Stimulated activated CD8-positive, alpha-beta memory T cell treated with anti-CD3 and anti-CD28 coated beads, Interleukin-7, amount 100 ng/mL, for 24 hours (primary cell): ENCODE results near the gene SEPTIN5.
A peak's percentile ranks its signal among the peaks of the same experiment; 100 is the strongest.

Experiments used
- DNase-seq: peaks from one replicate; pipeline ENCODE4 v3.0.0-alpha.2; 2020; ENCODE audit warnings: low read depth

Gene SEPTIN5

GRCh38 chr22:19705181-19705934 is 8.9 kb upstream of the SEPTIN5 start:
- DNase-seq = no peak

GRCh38 chr22:19706661-19707151 is 7.6 kb upstream of the SEPTIN5 start:
- DNase-seq = no peak

- no peak for DNase-seq
These were observed 6.7 kb upstream of the SEPTIN5 start for GRCh38 chr22:19707347-19708290.

GRCh38 chr22:19708321-19709011 is 5.8 kb upstream of the SEPTIN5 start:
- no peak for DNase-seq

- no peak for DNase-seq
These were observed 5.1 kb upstream of the SEPTIN5 start for GRCh38 chr22:19709063-19709769.

GRCh38 chr22:19710020-19710768 is 4.1 kb upstream of the SEPTIN5 start:
- DNase-seq = no peak

GRCh38 chr22:19710769-19711106 is 3.6 kb upstream of the SEPTIN5 start:
- DNase-seq = no peak

- DNase-seq = no peak
These were observed 1.1 kb upstream of the SEPTIN5 start for GRCh38 chr22:19713245-19713644.

GRCh38 chr22:19713650-19714311 is 522 bp upstream of the SEPTIN5 start:
- DNase-seq = no peak

- no peak for DNase-seq
These were observed 1.1 kb downstream of the SEPTIN5 start for GRCh38 chr22:19715188-19715930.

- DNase-seq = no peak
These were observed 1.9 kb downstream of the SEPTIN5 start for GRCh38 chr22:19716041-19716828.

- DNase-seq = no peak
These were observed 2.5 kb downstream of the SEPTIN5 start for GRCh38 chr22:19716829-19717105.

- DNase-seq = no peak
These were observed 2.9 kb downstream of the SEPTIN5 start for GRCh38 chr22:19717181-19717580.

GRCh38 chr22:19717691-19718455 is 3.6 kb downstream of the SEPTIN5 start:
- peak; percentile 62 for DNase-seq

GRCh38 chr22:19718456-19719049 is 4.2 kb downstream of the SEPTIN5 start:
- no peak for DNase-seq

GRCh38 chr22:19719050-19719482 is 4.8 kb downstream of the SEPTIN5 start:
- DNase-seq = no peak

- no peak for DNase-seq
These were observed 5.3 kb downstream of the SEPTIN5 start for GRCh38 chr22:19719488-19720021.
